GM18499 (cell line): ENCODE measurements around the gene SMOC1.

ENCODE experiments used
- ATAC-seq: cut with Tn5 transposase; IDR thresholded peaks from one replicate; pipeline ENCODE4 v1.9.1; 2021; ENCODE audit warnings: moderate number of reproducible peaks; ENCODE audit not compliant: insufficient read depth, unreplicated experiment

Gene SMOC1

GRCh38 chr14:69972755-69973154, 93.5 kb downstream of the SMOC1 start:
- ATAC-seq, result no peak

DNA sequence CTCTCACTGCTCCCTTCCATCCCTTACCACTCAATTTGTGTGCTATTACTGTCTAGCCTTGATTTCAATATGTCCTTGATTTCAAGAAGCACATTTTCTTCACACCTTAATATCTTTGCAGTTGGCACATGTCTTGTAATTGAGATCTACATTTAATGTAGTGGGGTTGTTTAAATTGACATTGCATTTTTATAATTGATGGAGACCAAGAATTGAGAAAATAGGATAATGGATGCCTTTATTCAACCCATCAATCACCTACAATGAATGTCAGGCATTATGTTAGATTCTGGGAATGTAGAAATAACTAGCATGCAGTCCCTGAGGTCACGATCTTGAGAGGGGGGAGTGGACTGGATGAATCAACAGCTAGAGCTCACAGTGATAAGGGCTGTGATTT, 94.6 kb downstream of the SMOC1 start:
- ATAC-seq, result no peak

GRCh38 chr14:69979882-69980281, 100.7 kb downstream of the SMOC1 start:
- ATAC-seq, result no peak

DNA sequence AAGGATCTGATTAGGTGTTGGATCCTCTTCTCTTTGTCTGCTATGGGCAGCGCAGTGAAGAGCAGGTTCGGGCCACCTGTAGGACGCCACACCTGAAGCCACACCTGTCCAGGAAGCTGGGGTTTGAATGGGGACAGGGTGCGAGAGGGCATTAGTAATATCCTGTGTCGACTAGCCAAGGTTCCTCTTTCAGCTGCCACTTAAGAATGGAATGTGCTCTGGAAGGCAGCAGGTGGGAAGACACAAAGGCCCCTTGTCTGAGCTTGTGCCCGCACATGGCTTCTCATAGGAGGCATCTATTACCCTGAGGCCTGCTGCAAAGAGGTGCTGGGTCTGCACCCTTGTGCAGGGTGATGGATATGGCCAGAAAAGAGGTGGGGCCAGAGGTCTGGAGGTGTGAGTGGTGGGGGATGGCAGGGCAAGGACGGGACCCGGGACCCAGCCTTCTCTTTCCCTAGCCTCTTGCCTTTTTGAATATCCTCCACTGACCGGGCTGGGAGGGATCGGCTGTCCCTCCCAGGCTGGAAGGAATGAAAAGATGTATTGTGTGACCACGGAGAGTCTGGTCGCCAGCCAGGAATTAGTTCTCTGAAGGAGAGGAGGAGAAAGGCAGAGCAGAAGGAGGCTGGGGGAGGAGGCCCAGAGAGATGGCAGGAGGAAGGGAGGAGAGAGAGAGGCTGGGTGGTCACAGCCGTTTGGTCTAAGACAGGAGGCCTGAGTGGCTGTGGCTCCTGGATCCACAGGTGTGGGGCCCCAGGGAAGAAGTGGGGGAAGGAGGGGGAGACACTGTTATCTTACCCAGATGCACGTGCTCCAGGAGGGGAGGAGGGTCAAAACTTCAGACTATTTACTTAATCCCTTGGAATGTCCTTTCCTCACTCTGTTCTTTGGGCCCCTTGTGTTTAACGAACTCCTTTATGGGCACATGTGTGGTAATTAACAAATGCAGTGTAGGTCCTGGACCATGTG, 101.5 kb downstream of the SMOC1 start:
- no peak for ATAC-seq

GRCh38 chr14:69982220-69982839, 103.1 kb downstream of the SMOC1 start:
- no peak for ATAC-seq

DNA sequence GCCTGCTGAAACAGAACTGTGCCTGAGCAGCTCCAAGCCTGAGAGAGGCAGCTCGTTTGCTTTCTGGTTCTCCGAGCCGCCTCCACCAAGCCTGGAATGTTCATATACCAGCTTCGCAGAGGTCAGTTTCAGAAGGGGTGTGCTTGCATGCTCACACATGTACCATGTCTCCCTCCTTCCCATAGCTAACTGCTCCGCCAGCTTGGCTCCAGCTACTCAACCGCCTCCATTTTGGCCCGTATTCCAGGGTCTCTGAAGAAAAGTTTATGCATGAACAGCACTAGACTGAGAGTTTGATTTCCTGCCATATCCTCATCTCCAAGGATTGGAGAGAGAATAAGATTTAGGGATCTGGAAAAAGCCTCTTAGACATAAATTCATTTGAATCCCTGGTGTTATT, 103.7 kb downstream of the SMOC1 start:
- ATAC-seq, result no peak

GRCh38 chr14:69983317-69983716, 104.1 kb downstream of the SMOC1 start:
- ATAC-seq, result no peak

- no peak for ATAC-seq
These were observed 106.2 kb downstream of the SMOC1 start for GRCh38 chr14:69985463-69985862.

DNA sequence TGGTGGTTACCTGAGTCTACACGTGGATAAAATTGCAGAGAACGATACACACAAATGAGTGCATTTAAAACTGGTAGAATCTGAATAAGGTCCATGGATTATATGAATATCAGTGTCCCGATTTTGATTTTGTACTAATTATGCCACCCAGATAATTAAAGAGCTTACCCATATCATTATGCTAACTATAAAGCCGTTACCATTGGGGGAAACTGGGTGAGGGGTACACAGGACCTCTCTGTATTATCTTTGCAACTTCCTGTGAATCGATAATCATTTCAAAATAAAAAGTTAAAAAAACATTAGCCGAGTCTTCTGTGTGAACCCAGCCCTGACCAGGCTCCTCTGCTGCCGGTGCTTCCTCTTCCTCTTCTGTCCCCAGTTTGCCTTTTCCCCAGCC, 107.1 kb downstream of the SMOC1 start:
- no peak for ATAC-seq

GRCh38 chr14:69987406-69988121, 108.3 kb downstream of the SMOC1 start:
- no peak for ATAC-seq

DNA sequence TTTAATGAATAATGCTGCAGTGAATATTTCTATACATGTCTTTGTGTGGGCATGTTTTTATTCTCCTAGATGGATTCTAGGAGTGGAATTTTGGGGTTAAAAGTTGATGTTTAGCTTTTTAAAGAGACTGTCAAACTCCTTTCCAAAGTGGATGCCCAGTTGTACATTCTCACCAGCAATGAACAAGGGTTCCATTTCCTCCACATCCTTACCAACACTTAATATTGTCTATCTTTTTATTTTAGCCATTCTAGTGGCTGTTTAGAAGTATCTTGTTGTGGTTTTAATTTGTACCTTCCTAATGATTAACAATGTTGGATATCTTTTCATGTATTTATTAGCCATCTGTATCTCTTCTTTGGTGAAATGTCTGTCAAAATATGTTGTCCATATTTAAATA, 109.8 kb downstream of the SMOC1 start:
- no peak for ATAC-seq

GRCh38 chr14:69989622-69990021, 110.4 kb downstream of the SMOC1 start:
- no peak for ATAC-seq

DNA sequence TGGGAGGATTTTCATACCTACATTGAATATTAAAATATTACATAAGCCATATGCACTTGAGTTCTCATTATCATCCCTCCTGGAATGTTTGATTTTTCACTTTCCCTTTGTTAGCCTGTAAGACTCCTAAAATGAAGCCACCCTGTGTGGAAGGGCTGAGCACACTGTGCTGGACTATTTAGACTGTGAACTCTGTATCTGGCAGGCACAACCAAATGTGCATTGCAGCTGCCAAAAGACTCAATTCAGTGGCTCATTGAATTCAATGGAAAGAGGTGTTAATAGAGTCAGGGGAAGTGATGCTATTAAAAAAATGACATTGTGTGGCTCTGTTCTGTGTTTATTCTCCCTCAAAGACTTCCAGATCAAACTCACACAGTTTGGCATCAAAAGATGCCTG, 111.1 kb downstream of the SMOC1 start:
- no peak for ATAC-seq

GRCh38 chr14:69991422-69991821, 112.2 kb downstream of the SMOC1 start:
- ATAC-seq, result no peak

DNA sequence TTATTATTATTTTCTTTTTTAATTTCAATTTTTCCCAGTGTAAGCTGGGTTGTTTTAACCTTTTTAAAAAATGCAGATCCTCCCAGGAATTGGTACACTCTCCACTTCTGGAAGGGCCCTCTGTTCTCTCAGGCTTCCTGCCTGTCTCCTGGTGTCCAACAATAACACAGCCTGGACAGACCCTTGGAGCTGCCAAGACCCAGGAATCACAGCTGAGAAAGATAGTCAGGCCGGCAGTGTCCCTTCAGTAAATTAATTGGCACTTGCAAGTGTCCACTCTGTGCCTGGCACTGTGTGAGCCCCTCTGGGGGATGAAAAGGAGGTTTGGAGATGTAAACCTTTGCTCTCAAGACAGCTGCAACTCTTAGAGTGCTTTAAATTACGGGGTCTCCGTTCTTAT, 113.3 kb downstream of the SMOC1 start:
- ATAC-seq, result no peak

DNA sequence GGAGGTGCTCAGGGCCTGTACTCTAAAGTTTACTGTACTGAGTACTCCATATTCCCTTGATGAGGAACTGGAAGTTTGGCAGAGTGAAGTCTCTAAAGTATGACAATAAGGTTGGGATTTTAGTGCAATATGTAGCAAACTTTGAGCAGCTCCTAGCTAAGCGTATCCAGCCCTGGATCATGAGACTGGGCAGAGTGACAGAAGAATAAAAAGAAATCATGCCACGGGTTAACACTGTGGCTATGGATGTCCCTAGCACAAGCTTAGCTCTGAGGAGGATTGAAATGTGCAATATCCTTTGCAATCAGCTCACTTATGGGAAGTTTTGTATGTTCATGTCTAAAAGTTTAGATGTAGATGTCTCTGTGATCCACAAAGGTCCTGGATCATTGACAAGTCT, 114.1 kb downstream of the SMOC1 start:
- ATAC-seq, result no peak

- no peak for ATAC-seq
These were observed 114.8 kb downstream of the SMOC1 start for GRCh38 chr14:69994002-69994401.

DNA sequence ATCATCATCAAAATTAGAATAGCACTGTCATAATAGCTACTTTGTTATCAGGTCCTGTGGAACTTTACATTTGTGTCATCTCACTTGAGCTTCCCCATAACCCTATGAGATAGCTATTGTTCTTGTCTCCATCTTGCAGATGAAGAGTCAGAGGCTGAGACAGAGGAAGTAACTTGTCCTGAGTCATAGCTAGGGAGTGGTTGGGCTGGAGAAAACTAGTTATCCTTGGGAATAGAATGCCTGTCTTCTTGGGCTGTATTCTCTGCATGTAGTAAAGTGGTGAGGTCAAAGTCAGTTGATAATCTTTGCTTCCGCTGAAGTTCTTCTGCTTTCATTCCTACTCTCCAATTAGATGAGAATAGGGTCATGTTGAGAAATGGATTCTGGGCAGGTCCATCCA, 117.0 kb downstream of the SMOC1 start:
- ATAC-seq, result no peak

DNA sequence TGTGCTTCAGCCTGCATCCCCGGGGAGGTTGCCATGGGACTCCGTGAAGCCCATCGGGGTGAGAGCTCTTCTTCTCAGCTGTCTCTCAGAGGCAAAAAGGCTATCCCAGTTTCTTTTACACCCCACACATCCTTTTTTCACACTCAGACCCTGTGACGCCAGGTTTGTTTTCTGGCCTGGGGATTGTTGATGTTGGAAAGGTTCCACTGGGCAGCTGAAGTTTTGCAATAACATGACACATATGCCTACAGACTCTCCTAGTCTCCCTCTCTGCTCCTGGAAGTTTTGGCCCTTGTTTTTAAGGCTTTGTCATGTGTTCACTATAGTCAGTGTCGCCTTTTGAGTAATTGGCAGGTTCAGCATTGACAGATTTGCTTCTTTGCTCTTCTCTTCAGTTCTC, 118.6 kb downstream of the SMOC1 start:
- no peak for ATAC-seq

DNA sequence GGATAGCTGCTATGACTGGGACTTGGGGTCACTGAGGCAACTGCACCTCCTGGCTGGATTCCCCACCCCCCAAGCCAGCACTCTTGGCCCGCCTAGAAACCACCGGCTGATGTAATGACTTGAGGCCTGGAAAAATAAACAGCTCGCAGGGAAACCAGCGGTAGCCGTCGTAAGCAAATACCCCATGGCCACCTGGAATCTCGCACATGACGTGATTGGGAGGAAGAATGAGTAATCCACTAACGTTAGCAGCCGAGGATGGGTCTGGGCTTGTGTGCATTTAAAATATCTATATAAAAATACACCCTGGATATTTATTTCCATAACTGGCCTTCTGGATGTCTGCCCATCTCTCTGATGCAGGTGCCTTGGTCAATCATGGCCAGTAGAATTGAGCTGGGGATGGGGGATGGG, 120.1 kb downstream of the SMOC1 start:
- ATAC-seq, result no peak

- no peak for ATAC-seq
These were observed 121.4 kb downstream of the SMOC1 start for GRCh38 chr14:70000601-70001000.
